ENCODE data around the gene LMO7. TPM values are rescaled to one million over a fixed set of nuclear protein-coding genes. Genes with fewer than 3 reads are reported as not detected.

The LMO7 gene
- total RNA-seq, 1 donor from 2014 or later = 176 TPM

DNA sequence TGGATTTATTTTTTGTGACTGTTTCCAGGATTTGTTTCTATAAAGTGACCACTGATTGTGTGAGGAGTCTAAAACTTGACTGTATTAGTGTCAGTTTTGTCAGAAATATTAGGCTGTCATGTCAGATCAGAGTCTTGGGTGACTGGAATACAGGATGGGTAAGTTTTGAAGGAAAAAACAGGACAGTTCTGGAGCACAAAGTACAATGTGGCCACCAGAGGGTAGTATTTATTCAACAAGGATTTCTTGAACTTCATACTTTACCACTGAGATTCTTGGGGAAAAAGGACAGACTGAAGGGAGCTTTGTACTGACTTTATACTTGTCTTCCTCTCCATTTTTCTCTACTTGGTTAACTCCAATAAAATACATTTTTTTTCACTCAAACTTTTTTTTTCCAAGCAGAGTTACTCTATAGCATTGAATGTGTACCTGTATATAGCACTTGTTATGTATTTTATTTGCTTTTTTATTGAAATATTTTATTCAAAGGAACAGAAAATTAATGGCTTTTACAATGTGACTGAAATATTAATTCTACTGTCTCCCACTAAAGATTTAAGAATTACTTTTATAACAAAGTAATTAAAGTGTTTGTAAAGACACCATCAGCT is 51.1 kb downstream of the LMO7 start:
- H3K4me3 ChIP-seq = no peak overlapping the region
- H3K4me1 ChIP-seq = no peaks in the 10 kb centered on the region
- no peak overlapping the region for H3K27ac ChIP-seq
- H3K27me3 ChIP-seq = no peaks in the 10 kb centered on the region
- DNase-seq (ENCODE audit: low spot score in 2 of 2) = no peak
- peak in 2 of 3 experiments; percentile 42 to 62 for TF ChIP-seq CTCF (IDR thresholded peaks at IDR 0.05)
- intact Hi-C loops (cut with DNase I) = no loop called here
- no peaks in the 10 kb centered on the region for H3K36me3 ChIP-seq
- H3K9me3 ChIP-seq = no peaks in the 10 kb centered on the region

GRCh38 chr13:75689686-75690085 is 53.6 kb downstream of the LMO7 start:
- no peaks in the 10 kb centered on the region for H3K27me3 ChIP-seq
- no peaks in the 10 kb centered on the region for H3K36me3 ChIP-seq
- intact Hi-C loops (cut with DNase I) = loop anchor here (10.0 kb wide), 2 partner anchors 325 to 1215 kb away; no protein-coding TSS in a partner anchor
- H3K27ac ChIP-seq = no peak overlapping the region
- no peaks in the 10 kb centered on the region for H3K9me3 ChIP-seq
- DNase-seq (ENCODE audit: low spot score in 2 of 2) = no peak
- no peaks in the 10 kb centered on the region for H3K4me1 ChIP-seq
- H3K4me3 ChIP-seq = no peak overlapping the region
- TF ChIP-seq CTCF (IDR thresholded peaks at IDR 0.05) = no peak

GRCh38 chr13:75690607-75691006 is 54.5 kb downstream of the LMO7 start:
- Histone ChIP-seq H3K36me3 (no peaks in the 10 kb centered on the region), H3K9me3 (no peaks in the 10 kb centered on the region), H3K27me3 (no peaks in the 10 kb centered on the region), H3K27ac (no peak overlapping the region), H3K4me3 (no peak overlapping the region), H3K4me1 (no peaks in the 10 kb centered on the region)
- intact Hi-C loops (cut with DNase I) = loop anchor here (10.0 kb wide), 2 partner anchors 324 to 1214 kb away; no protein-coding TSS in a partner anchor
- no peak for TF ChIP-seq CTCF (IDR thresholded peaks at IDR 0.05)
- DNase-seq (ENCODE audit: low spot score in 2 of 2) = no peak

DNA sequence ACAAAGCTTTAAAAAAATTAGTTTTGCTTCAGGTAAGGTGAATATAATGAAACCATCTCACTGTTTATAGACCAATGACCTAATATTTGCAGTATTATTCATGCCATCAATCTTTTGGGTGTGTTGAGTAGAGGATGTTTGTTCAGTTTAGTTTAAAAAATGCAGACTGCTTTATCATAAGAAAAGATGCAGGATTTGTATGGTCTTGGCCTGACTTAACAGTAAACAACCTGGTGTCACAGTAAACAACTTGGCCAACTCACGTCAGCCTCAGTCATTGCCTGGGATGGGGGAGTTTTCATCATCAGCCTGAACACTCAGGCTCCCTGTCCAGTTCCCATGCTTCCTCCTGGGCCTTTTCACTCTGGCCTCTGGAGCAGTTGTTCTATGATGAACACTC is 55.1 kb downstream of the LMO7 start:
- Histone ChIP-seq H3K9me3 (no peaks in the 10 kb centered on the region), H3K27ac (no peak overlapping the region), H3K27me3 (no peaks in the 10 kb centered on the region), H3K36me3 (no peaks in the 10 kb centered on the region), H3K4me1 (peaks cover 0 to 3% of the 10 kb centered on the region in 2 donors), H3K4me3 (no peak overlapping the region)
- intact Hi-C loops (cut with DNase I) = loop anchor here (10.0 kb wide), 2 partner anchors 324 to 1214 kb away; no protein-coding TSS in a partner anchor
- no peak for DNase-seq (ENCODE audit: low spot score in 2 of 2)
- TF ChIP-seq CTCF (IDR thresholded peaks at IDR 0.05) = no peak

GRCh38 chr13:75693227-75693626 is 57.1 kb downstream of the LMO7 start:
- no peaks in the 10 kb centered on the region for H3K9me3 ChIP-seq
- no peaks in the 10 kb centered on the region for H3K27me3 ChIP-seq
- intact Hi-C loops (cut with DNase I) = loop anchor here (10.0 kb wide), 2 partner anchors 322 to 1212 kb away; no protein-coding TSS in a partner anchor
- H3K4me1 ChIP-seq = peaks cover 0 to 6% of the 10 kb centered on the region in 2 donors
- no peak for TF ChIP-seq CTCF (IDR thresholded peaks at IDR 0.05)
- no peak overlapping the region for H3K27ac ChIP-seq
- no peak overlapping the region for H3K4me3 ChIP-seq
- H3K36me3 ChIP-seq = no peaks in the 10 kb centered on the region
- DNase-seq (ENCODE audit: low spot score in 2 of 2) = no peak
